Prostate gland (tissue), 2 donors: ENCODE measurements around the gene GSDME. TPM values are rescaled to one million over a fixed set of nuclear protein-coding genes. Genes with fewer than 3 reads are reported as not detected.

ENCODE experiments used
- DNase-seq: peaks from one replicate; pipeline ENCODE4 v3.0.0-alpha.2; 2019; ENCODE audit warnings: low spot score
- H3K27ac ChIP-seq, 2 donors: fragments of 200-600 bp; sonication (generic); 2 replicates each; pipeline ENCODE4 v1.5.1; 2017 to 2019
- H3K27me3 ChIP-seq: fragments of 200-600 bp; sonication (generic); replicated peaks from 2 replicates; pipeline ENCODE4 v1.5.1; 2019; ENCODE audit not compliant: insufficient read depth
- H3K36me3 ChIP-seq, 2 donors: fragments of 200-600 bp; sonication (generic); 1 replicate in 1 of 2; 2 replicates in 1 of 2; pipeline versions ENCODE4 v1.5.1 to v1.8.1; 2017 to 2019
- H3K4me1 ChIP-seq: fragments of 200-600 bp; sonication (generic); replicated peaks from 2 replicates; pipeline ENCODE4 v1.5.1; 2019
- H3K4me3 ChIP-seq, 2 donors: fragments of 200-600 bp; sonication (generic); 2 replicates each; pipeline ENCODE4 v1.5.1; 2017 to 2019
- H3K9me3 ChIP-seq: fragments of 200-600 bp; sonication (generic); 2 replicates; pipeline ENCODE4 v1.5.1; 2017
- POLR2A ChIP-seq: fragments of 450-650 bp; IDR thresholded peaks from one replicate; pipeline ENCODE4 v1.6.1; 2016; ENCODE audit warnings: antibody characterized with exemption, mild to moderate bottlenecking
- POLR2AphosphoS5 ChIP-seq: sonication (generic); formaldehyde crosslinking; IDR thresholded peaks from one replicate; pipeline ENCODE4 v1.6.1; 2017; ENCODE audit warnings: antibody characterized with exemption
- WGBS: methylation state at CpG from one replicate; pipeline ENCODE4 v1.1.5; 2018; 5-methylcytosine and 5-hydroxymethylcytosine counted together
- intact Hi-C: fragments of 100-400 bp; cut with DNase I; formaldehyde crosslinking; loops from one replicate; pipeline ENCODE4 v1.14.2; 2022
- total RNA-seq, 2 donors: library from RNA; depleted of rRNA; stranded (reverse); fragments of >200 nt; gene quantifications; one replicate each; pipeline ENCODE4 v1.1.0, GENCODE V29; 2016
- TF ChIP-seq, protein P1 (sequence below), 4 experiments: fragments of 200-600 bp in 2 of 4; fragments of 450-650 bp in 2 of 4; sonication (generic) in 2 of 4; IDR thresholded peaks; 1 replicate in 3 of 4; 2 replicates in 1 of 4; pipeline ENCODE4 v1.5.1; 2016 to 2019; ENCODE audit warnings: antibody characterized with exemption in 4 of 4, mild to moderate bottlenecking in 2 of 4, moderate library complexity in 2 of 4

GSDME gene
- total RNA-seq, 2 donors from 2014 or later = 4.2 to 39.3 TPM

DNA sequence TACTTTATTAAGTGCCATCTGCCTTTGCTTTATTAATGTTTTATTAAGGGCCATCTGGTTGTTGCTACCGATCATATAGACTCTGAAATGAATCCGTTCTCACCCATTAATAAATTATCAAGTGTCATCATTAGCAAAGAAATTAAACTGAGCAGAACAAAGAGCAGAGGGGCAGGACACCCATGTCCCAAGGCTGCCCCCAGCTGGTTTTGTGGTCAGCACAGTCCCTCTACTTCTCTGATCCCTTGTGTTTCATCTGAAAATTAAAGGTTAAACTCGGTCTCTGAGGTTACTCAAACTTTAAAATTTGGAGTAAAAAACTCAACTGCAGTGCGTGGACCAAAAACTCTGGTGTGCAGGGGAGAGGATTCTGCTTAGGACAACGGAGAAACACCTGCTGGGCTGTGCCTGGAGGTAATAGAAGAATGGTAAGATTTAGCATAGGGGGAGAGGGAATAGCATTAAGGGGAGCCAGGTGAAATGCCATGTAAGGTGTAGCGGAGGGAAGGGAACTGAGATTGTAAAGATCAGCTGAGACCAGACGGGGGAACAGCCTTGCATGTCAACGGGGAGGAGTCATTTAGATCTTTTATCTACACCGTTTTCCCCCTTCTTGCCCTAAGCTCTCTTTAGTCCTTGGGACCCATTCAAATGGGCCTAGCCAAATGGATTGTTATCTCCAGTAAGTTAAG lies 10.8 kb upstream of the GSDME start:
- no peak overlapping the region for H3K27ac ChIP-seq
- no peaks in the 10 kb centered on the region for H3K4me1 ChIP-seq
- TF ChIP-seq POLR2AphosphoS5 (no peak), POLR2A (no peak)
- TF ChIP-seq, protein P1, sequence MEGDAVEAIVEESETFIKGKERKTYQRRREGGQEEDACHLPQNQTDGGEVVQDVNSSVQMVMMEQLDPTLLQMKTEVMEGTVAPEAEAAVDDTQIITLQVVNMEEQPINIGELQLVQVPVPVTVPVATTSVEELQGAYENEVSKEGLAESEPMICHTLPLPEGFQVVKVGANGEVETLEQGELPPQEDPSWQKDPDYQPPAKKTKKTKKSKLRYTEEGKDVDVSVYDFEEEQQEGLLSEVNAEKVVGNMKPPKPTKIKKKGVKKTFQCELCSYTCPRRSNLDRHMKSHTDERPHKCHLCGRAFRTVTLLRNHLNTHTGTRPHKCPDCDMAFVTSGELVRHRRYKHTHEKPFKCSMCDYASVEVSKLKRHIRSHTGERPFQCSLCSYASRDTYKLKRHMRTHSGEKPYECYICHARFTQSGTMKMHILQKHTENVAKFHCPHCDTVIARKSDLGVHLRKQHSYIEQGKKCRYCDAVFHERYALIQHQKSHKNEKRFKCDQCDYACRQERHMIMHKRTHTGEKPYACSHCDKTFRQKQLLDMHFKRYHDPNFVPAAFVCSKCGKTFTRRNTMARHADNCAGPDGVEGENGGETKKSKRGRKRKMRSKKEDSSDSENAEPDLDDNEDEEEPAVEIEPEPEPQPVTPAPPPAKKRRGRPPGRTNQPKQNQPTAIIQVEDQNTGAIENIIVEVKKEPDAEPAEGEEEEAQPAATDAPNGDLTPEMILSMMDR (IDR thresholded peaks at IDR 0.05) = no peak
- H3K9me3 ChIP-seq = no peaks in the 10 kb centered on the region
- no peak for DNase-seq
- no peaks in the 10 kb centered on the region for H3K36me3 ChIP-seq
- no peaks in the 10 kb centered on the region for H3K27me3 ChIP-seq
- 60% methylated on average over 9 of the region's 9 CpGs for WGBS
- H3K4me3 ChIP-seq = no peak overlapping the region
- intact Hi-C loops = no loop called here

DNA sequence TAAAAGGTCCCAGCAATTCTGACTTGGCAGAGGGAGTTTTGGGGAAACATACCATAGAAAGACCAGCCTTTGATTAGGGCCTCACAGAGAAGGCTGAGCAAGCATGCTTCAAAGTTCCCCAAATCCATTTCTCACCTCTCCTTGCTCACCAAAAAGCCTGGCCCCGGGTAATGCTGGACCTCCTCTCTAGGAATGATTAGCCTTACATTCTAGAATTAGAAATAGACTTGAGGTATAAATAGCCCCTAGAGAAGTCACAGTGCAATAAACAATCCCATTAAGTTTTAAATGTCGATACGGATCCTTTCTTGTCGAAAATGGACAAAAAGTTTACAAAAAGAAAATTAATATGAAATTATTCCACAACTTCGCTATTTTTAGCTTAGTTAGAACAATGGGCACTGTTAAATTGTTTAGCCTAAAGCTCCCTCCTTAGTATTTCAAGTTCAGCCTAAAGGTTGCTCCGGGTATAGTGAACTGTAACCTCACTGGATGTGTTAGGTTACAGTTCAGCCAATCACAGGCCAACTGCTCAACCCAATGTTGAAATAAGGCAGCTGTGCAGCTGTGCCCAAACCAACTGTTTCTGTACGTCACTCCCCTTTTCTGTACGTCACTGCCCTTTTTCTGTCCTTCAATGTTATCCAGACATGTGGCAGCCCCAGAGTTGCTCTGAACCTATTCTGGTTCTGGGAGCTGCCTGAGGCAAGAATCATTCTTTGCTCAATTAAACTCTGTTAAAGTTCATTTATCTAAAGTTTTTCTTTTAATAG lies 7.9 kb upstream of the GSDME start:
- no peak for TF ChIP-seq POLR2AphosphoS5
- TF ChIP-seq, protein P1 (IDR thresholded peaks at IDR 0.05) = no peak
- no peak for TF ChIP-seq POLR2A
- H3K4me1 ChIP-seq = no peaks in the 10 kb centered on the region
- H3K4me3 ChIP-seq = no peak overlapping the region
- DNase-seq = no peak
- 71% methylated on average over 8 of the region's 8 CpGs for WGBS
- intact Hi-C loops = no loop called here
- H3K27ac ChIP-seq = no peak overlapping the region
- H3K36me3 ChIP-seq = no peaks in the 10 kb centered on the region
- peaks cover 2% of the 10 kb centered on the region for H3K27me3 ChIP-seq
- H3K9me3 ChIP-seq = no peaks in the 10 kb centered on the region

DNA sequence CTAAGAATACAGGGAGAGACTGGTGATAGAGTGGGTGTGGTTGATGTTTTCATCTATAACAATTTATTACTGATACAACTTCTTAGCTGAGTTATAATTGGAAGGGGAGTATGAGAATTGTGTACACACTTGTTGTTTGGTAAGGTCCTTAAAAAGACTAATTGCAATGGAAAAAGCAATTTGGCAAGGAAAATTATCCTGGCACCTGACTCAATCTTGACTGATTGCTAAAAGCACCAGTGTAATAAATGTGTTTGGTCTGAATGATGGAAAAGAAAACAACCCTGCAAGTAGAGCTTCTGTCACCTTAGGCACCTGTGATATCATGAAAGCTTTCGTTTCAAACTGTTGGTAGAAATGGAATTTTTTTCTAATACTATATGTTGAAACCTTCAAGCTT lies 6.7 kb upstream of the GSDME start:
- Histone ChIP-seq H3K27ac (no peak overlapping the region), H3K4me1 (no peaks in the 10 kb centered on the region), H3K36me3 (no peaks in the 10 kb centered on the region), H3K9me3 (no peaks in the 10 kb centered on the region), H3K4me3 (no peak overlapping the region), H3K27me3 (peaks cover 2% of the 10 kb centered on the region)
- TF ChIP-seq, protein P1 (IDR thresholded peaks at IDR 0.05) = no peak
- no peak for TF ChIP-seq POLR2A
- no peak for TF ChIP-seq POLR2AphosphoS5
- intact Hi-C loops = no loop called here
- WGBS = 64% methylated on average over 1 of the region's 1 CpG
- DNase-seq = no peak

DNA sequence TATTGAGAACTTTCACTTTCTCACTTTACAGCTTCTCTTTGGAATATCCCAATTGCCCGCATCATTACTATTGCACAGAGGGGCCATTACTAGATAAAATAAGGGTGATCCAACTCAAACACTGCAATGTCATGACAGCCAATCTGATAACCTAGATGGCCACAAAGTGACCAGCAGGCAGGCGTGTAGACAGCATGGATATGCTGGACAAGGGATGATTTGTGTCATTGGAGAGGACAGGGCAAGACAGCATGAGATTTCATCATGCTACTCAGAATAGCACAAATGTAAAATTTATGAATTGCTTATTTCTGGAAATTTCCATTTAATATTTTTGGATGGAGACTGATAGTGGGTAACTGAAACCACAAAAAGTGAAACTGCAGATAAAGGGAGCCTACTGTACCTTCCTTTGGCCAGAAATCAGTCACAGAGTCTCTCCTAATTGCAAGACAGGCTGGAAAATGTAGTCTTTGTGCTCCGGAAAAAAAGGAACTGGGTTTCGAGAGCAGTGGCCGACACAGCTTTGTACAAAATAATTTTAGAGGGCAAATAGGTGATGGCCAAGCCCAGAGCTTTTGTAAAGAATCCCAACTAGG lies 6.1 kb upstream of the GSDME start:
- H3K4me1 ChIP-seq = no peaks in the 10 kb centered on the region
- WGBS = 58% methylated on average over 5 of the region's 5 CpGs
- no peaks in the 10 kb centered on the region for H3K9me3 ChIP-seq
- H3K27ac ChIP-seq = no peak overlapping the region
- peaks cover 2% of the 10 kb centered on the region for H3K27me3 ChIP-seq
- intact Hi-C loops = no loop called here
- no peaks in the 10 kb centered on the region for H3K36me3 ChIP-seq
- DNase-seq = no peak
- no peak overlapping the region for H3K4me3 ChIP-seq
- TF ChIP-seq POLR2A (no peak), POLR2AphosphoS5 (no peak)
- TF ChIP-seq, protein P1 (IDR thresholded peaks at IDR 0.05) = no peak
